Natural killer cell treated with Interleukin-12 subunit alpha and Interleukin-12 subunit beta and Interleukin-15 and Interleukin-18, amount 100 ng/mL, for 72 hours (primary cell): ENCODE results near the gene TRIM44. TPM values are rescaled to one million over a fixed set of nuclear protein-coding genes. Genes with fewer than 3 reads are reported as not detected.

Experiments used
- ATAC-seq, 2 donors: fragments of 150-1000 bp; cut with Tn5 transposase in 1 of 2; sonication (Bioruptor Pico), chemical (Tn5 transposase) in 1 of 2; 2 replicates each; pipeline ENCODE4 v1.10.0; 2021
- DNase-seq: peaks from one replicate; pipeline ENCODE4 v3.0.0; 2022; ENCODE audit warnings: low spot score
- H3K27ac Mint-ChIP-seq, 2 donors: 1 replicate in 1 of 2; 2 replicates in 1 of 2; pipeline ENCODE4 v1.8.0; 2022; ENCODE audit warnings: mixed read lengths in 2 of 2, mild to moderate bottlenecking in 1 of 2, moderate library complexity in 1 of 2
- H3K27me3 Mint-ChIP-seq, 2 donors: 1 replicate in 1 of 2; 2 replicates in 1 of 2; pipeline ENCODE4 v1.8.0; 2022; ENCODE audit warnings: mixed read lengths in 2 of 2
- H3K36me3 Mint-ChIP-seq: one replicate; pipeline ENCODE4 v1.8.0; 2022; ENCODE audit warnings: mixed read lengths
- H3K4me1 Mint-ChIP-seq, 2 donors: 1 replicate in 1 of 2; 2 replicates in 1 of 2; pipeline ENCODE4 v1.8.0; 2022; ENCODE audit warnings: low read depth in 2 of 2, mixed read lengths in 2 of 2, mild to moderate bottlenecking in 1 of 2
- H3K4me3 Mint-ChIP-seq: one replicate; pipeline ENCODE4 v1.8.0; 2022; ENCODE audit warnings: mixed read lengths
- H3K9me3 Mint-ChIP-seq: 2 replicates; pipeline ENCODE4 v1.8.0; 2022; ENCODE audit warnings: mixed read lengths
- total RNA-seq, 2 donors: library from RNA; stranded (reverse); gene quantifications; one replicate each; pipeline ENCODE4 v1.2.3, GENCODE V29; 2022

Gene TRIM44
- total RNA-seq, 2 donors from 2014 or later = 38.1 to 40.6 TPM

- no peaks in the 10 kb centered on the region for H3K36me3 Mint-ChIP-seq
- H3K9me3 Mint-ChIP-seq = no peaks in the 10 kb centered on the region
- H3K4me1 Mint-ChIP-seq = no peaks in the 10 kb centered on the region
- no peak for ATAC-seq
- H3K27me3 Mint-ChIP-seq = peaks cover 47 to 75% of the 10 kb centered on the region in 2 donors
- no peak overlapping the region for H3K4me3 Mint-ChIP-seq
- no peak overlapping the region for H3K27ac Mint-ChIP-seq
- no peak for DNase-seq
Observed at GRCh38 chr11:35623621-35624168, 38.9 kb upstream of the TRIM44 start.

- DNase-seq (no peak), ATAC-seq (no peak)
- H3K9me3 Mint-ChIP-seq = no peaks in the 10 kb centered on the region
- peaks cover 54 to 80% of the 10 kb centered on the region in 2 donors for H3K27me3 Mint-ChIP-seq
- no peak overlapping the region for H3K27ac Mint-ChIP-seq
- H3K36me3 Mint-ChIP-seq = no peaks in the 10 kb centered on the region
- no peaks in the 10 kb centered on the region for H3K4me1 Mint-ChIP-seq
- H3K4me3 Mint-ChIP-seq = no peak overlapping the region
Observed at GRCh38 chr11:35624316-35624715, 38.3 kb upstream of the TRIM44 start.

GRCh38 chr11:35624781-35625180 is 37.8 kb upstream of the TRIM44 start:
- H3K4me1 Mint-ChIP-seq = no peaks in the 10 kb centered on the region
- peaks cover 54 to 84% of the 10 kb centered on the region in 2 donors for H3K27me3 Mint-ChIP-seq
- H3K9me3 Mint-ChIP-seq = no peaks in the 10 kb centered on the region
- ATAC-seq (no peak), DNase-seq (no peak)
- no peaks in the 10 kb centered on the region for H3K36me3 Mint-ChIP-seq
- H3K4me3 Mint-ChIP-seq = no peak overlapping the region
- H3K27ac Mint-ChIP-seq = no peak overlapping the region

GRCh38 chr11:35626501-35626900 is 36.1 kb upstream of the TRIM44 start:
- Mint-ChIP-seq H3K27me3 (peaks cover 51 to 81% of the 10 kb centered on the region in 2 donors), H3K36me3 (no peaks in the 10 kb centered on the region), H3K4me1 (no peaks in the 10 kb centered on the region), H3K9me3 (no peaks in the 10 kb centered on the region), H3K4me3 (no peak overlapping the region), H3K27ac (no peak overlapping the region)
- DNase-seq (no peak), ATAC-seq (no peak)

GRCh38 chr11:35629511-35629910 is 33.1 kb upstream of the TRIM44 start:
- no peak for DNase-seq
- no peaks in the 10 kb centered on the region for H3K4me1 Mint-ChIP-seq
- H3K36me3 Mint-ChIP-seq = no peaks in the 10 kb centered on the region
- peaks cover 39 to 65% of the 10 kb centered on the region in 2 donors for H3K27me3 Mint-ChIP-seq
- no peak overlapping the region for H3K4me3 Mint-ChIP-seq
- H3K9me3 Mint-ChIP-seq = no peaks in the 10 kb centered on the region
- ATAC-seq = no peak
- no peak overlapping the region for H3K27ac Mint-ChIP-seq

- Mint-ChIP-seq H3K27me3 (peaks cover 39 to 64% of the 10 kb centered on the region in 2 donors), H3K36me3 (no peaks in the 10 kb centered on the region), H3K27ac (no peak overlapping the region), H3K4me3 (no peak overlapping the region), H3K4me1 (no peaks in the 10 kb centered on the region), H3K9me3 (no peaks in the 10 kb centered on the region)
- DNase-seq (no peak), ATAC-seq (no peak)
Observed at GRCh38 chr11:35629914-35630313, 32.7 kb upstream of the TRIM44 start.

GRCh38 chr11:35631891-35632290 is 30.7 kb upstream of the TRIM44 start:
- Mint-ChIP-seq H3K27me3 (peaks cover 38 to 64% of the 10 kb centered on the region in 2 donors), H3K9me3 (no peaks in the 10 kb centered on the region), H3K36me3 (no peaks in the 10 kb centered on the region), H3K27ac (no peak overlapping the region), H3K4me3 (no peak overlapping the region), H3K4me1 (no peaks in the 10 kb centered on the region)
- ATAC-seq (no peak), DNase-seq (no peak)

GRCh38 chr11:35632301-35632700 is 30.3 kb upstream of the TRIM44 start:
- DNase-seq (no peak), ATAC-seq (no peak)
- Mint-ChIP-seq H3K4me3 (no peak overlapping the region), H3K27me3 (peaks cover 40 to 65% of the 10 kb centered on the region in 2 donors), H3K4me1 (no peaks in the 10 kb centered on the region), H3K27ac (no peak overlapping the region), H3K9me3 (no peaks in the 10 kb centered on the region), H3K36me3 (no peaks in the 10 kb centered on the region)

GRCh38 chr11:35633827-35634423 is 28.6 kb upstream of the TRIM44 start:
- Mint-ChIP-seq H3K4me1 (no peaks in the 10 kb centered on the region), H3K27ac (no peak overlapping the region), H3K9me3 (no peaks in the 10 kb centered on the region), H3K36me3 (no peaks in the 10 kb centered on the region), H3K27me3 (peaks cover 40 to 69% of the 10 kb centered on the region in 2 donors), H3K4me3 (no peak overlapping the region)
- DNase-seq (no peak), ATAC-seq (no peak)

GRCh38 chr11:35635933-35636332 is 26.6 kb upstream of the TRIM44 start:
- H3K36me3 Mint-ChIP-seq = no peaks in the 10 kb centered on the region
- DNase-seq = no peak
- ATAC-seq = no peak
- peaks cover 27 to 50% of the 10 kb centered on the region in 2 donors for H3K27me3 Mint-ChIP-seq
- no peak overlapping the region for H3K4me3 Mint-ChIP-seq
- H3K4me1 Mint-ChIP-seq = no peaks in the 10 kb centered on the region
- no peaks in the 10 kb centered on the region for H3K9me3 Mint-ChIP-seq
- H3K27ac Mint-ChIP-seq = no peak overlapping the region

GRCh38 chr11:35639591-35640179 is 22.9 kb upstream of the TRIM44 start:
- peaks cover 27 to 45% of the 10 kb centered on the region in 2 donors for H3K27me3 Mint-ChIP-seq
- no peak for DNase-seq
- no peaks in the 10 kb centered on the region for H3K36me3 Mint-ChIP-seq
- no peaks in the 10 kb centered on the region for H3K4me1 Mint-ChIP-seq
- no peak overlapping the region for H3K4me3 Mint-ChIP-seq
- no peaks in the 10 kb centered on the region for H3K9me3 Mint-ChIP-seq
- no peak overlapping the region for H3K27ac Mint-ChIP-seq
- ATAC-seq = no peak

GRCh38 chr11:35641171-35641897 is 21.2 kb upstream of the TRIM44 start:
- no peak for DNase-seq
- Mint-ChIP-seq H3K9me3 (no peaks in the 10 kb centered on the region), H3K27me3 (peaks cover 26 to 45% of the 10 kb centered on the region in 2 donors), H3K27ac (no peak overlapping the region), H3K4me3 (no peak overlapping the region), H3K36me3 (no peaks in the 10 kb centered on the region), H3K4me1 (no peaks in the 10 kb centered on the region)
- ATAC-seq = no peak

- no peak for DNase-seq
- ATAC-seq = no peak
- no peaks in the 10 kb centered on the region for H3K4me1 Mint-ChIP-seq
- H3K36me3 Mint-ChIP-seq = no peaks in the 10 kb centered on the region
- no peaks in the 10 kb centered on the region for H3K9me3 Mint-ChIP-seq
- no peak overlapping the region for H3K27ac Mint-ChIP-seq
- H3K27me3 Mint-ChIP-seq = peaks cover 24 to 41% of the 10 kb centered on the region in 2 donors
- H3K4me3 Mint-ChIP-seq = no peak overlapping the region
Observed at GRCh38 chr11:35641964-35642363, 20.6 kb upstream of the TRIM44 start.

- no peaks in the 10 kb centered on the region for H3K9me3 Mint-ChIP-seq
- ATAC-seq = no peak
- H3K27me3 Mint-ChIP-seq = peaks cover 31 to 41% of the 10 kb centered on the region in 2 donors
- no peak overlapping the region for H3K27ac Mint-ChIP-seq
- no peak overlapping the region for H3K4me3 Mint-ChIP-seq
- no peaks in the 10 kb centered on the region for H3K4me1 Mint-ChIP-seq
- DNase-seq = no peak
- no peaks in the 10 kb centered on the region for H3K36me3 Mint-ChIP-seq
Observed at GRCh38 chr11:35647421-35648093, 15.0 kb upstream of the TRIM44 start.
